Liver (tissue), 9 donors: ENCODE results near the gene FGF14. TPM values are rescaled to one million over a fixed set of nuclear protein-coding genes. Genes with fewer than 3 reads are reported as not detected.

ENCODE experiments used
- DNase-seq: peaks from one replicate; pipeline ENCODE4 v3.0.0-alpha.2; 2017; ENCODE audit warnings: low spot score
- H3K27ac ChIP-seq, 2 donors: one replicate each; pipeline ENCODE4 v1.7.0; 2013; ENCODE audit warnings: inconsistent platforms in 2 of 2, low read length in 2 of 2, control low read depth in 1 of 2, low read depth in 1 of 2, mild to moderate bottlenecking in 1 of 2
- H3K27me3 ChIP-seq, 4 donors: one replicate each; pipeline versions ENCODE4 v1.6.1 to v1.7.0; 2013; ENCODE audit warnings: low read length in 3 of 4, inconsistent platforms in 1 of 4, mild to moderate bottlenecking in 1 of 4, moderate library complexity in 1 of 4; ENCODE audit not compliant: control insufficient read depth in 4 of 4, insufficient read depth in 4 of 4
- H3K36me3 ChIP-seq, 4 donors: one replicate each; pipeline versions ENCODE4 v1.6.1 to v1.7.0; 2013; ENCODE audit warnings: low read length in 3 of 4, mild to moderate bottlenecking in 3 of 4, low read depth in 1 of 4, moderate library complexity in 1 of 4; ENCODE audit not compliant: control insufficient read depth in 4 of 4, insufficient read depth in 3 of 4
- H3K4me1 ChIP-seq, 4 donors: one replicate each; pipeline versions ENCODE4 v1.6.1 to v1.7.0; 2013; ENCODE audit warnings: low read length in 3 of 4, mild to moderate bottlenecking in 3 of 4, moderate library complexity in 1 of 4; ENCODE audit not compliant: control insufficient read depth in 4 of 4, insufficient read depth in 4 of 4
- H3K4me3 ChIP-seq, 3 donors: one replicate each; pipeline versions ENCODE4 v1.6.1 to v1.7.0; 2013; ENCODE audit warnings: low read length in 3 of 3, control low read depth in 1 of 3, low read depth in 1 of 3, mild to moderate bottlenecking in 1 of 3
- H3K9ac ChIP-seq, 2 donors: one replicate each; pipeline ENCODE4 v1.7.0; 2013; ENCODE audit warnings: low read length in 2 of 2, mild to moderate bottlenecking in 2 of 2, moderate library complexity in 2 of 2, control low read depth in 1 of 2, low read depth in 1 of 2
- H3K9me3 ChIP-seq, 4 donors: one replicate each; pipeline versions ENCODE4 v1.6.1 to v1.7.0; 2013; ENCODE audit warnings: low read length in 3 of 4; ENCODE audit not compliant: control insufficient read depth in 4 of 4
- EGR1 ChIP-seq, 2 donors: IDR thresholded peaks; 2 replicates each; pipeline ENCODE4 v1.6.1; 2016 to 2018; ENCODE audit warnings: antibody characterized with exemption in 2 of 2, low read depth in 2 of 2
- FOXA2 ChIP-seq: IDR thresholded peaks from 2 replicates; pipeline ENCODE4 v1.6.1; 2016; ENCODE audit warnings: antibody characterized with exemption
- HNF4G ChIP-seq: IDR thresholded peaks from 2 replicates; pipeline ENCODE4 v1.6.1; 2016; ENCODE audit warnings: antibody characterized with exemption
- MAX ChIP-seq: IDR thresholded peaks from 2 replicates; pipeline ENCODE4 v1.6.1; 2016; ENCODE audit warnings: antibody characterized with exemption
- REST ChIP-seq: IDR thresholded peaks from 2 replicates; pipeline ENCODE4 v1.6.1; 2016; ENCODE audit warnings: antibody characterized with exemption, mild to moderate bottlenecking
- TAF1 ChIP-seq: conservative IDR thresholded peaks from 2 replicates; pipeline ENCODE4 v1.6.1; 2016; ENCODE audit warnings: antibody characterized with exemption, mild to moderate bottlenecking
- ZBTB33 ChIP-seq: IDR thresholded peaks from 2 replicates; pipeline ENCODE4 v1.6.1; 2016; ENCODE audit warnings: antibody characterized with exemption
- WGBS: extraction: QIAGEN DNeasy Blood & Tissue Kit; methylation state at CpG from one replicate; pipeline ENCODE4 v1.1.7; 2013; 5-methylcytosine and 5-hydroxymethylcytosine counted together
- polyA plus RNA-seq, 2 donors: library from polyadenylated mRNA; stranded (reverse) in 1 of 2; unstranded in 1 of 2; fragments of 200-250 nt in 1 of 2; fragments of >200 nt in 1 of 2; fragmentation: Nextera tagmentation in 1 of 2; extraction: Ambion mirVana in 1 of 2; gene quantifications; one replicate each; pipeline versions ENCODE4 v1.2.1 to v1.2.3, GENCODE V29; 2013 to 2015
- total RNA-seq, 2 donors: library from RNA; depleted of rRNA; stranded (reverse); fragments of >200 nt; gene quantifications; one replicate each; pipeline ENCODE4 v1.2.3, GENCODE V29; 2014
- donor health status: healthy.
- donor health status: healthy.
- donor health status: healthy.
- donor health status: healthy.
- donor health status: healthy.

FGF14 gene
- total and polyA plus RNA-seq, 4 donors, result 0.05 to 3.3 (median 1.0) TPM

GRCh38 chr13:101837288-101837687 is 564.6 kb downstream of the FGF14 start:
- WGBS, result 74% methylated on average over 2 of the region's 2 CpGs
- no peaks in the 10 kb centered on the region for H3K9me3 ChIP-seq

GRCh38 chr13:101835920-101836319 is 565.9 kb downstream of the FGF14 start:
- peaks cover 0 to 3% (median 0%) of the 10 kb centered on the region in 4 donors for H3K4me1 ChIP-seq

More at GRCh38 chr13:101837288-101837687, 564.6 kb downstream of the FGF14 start:
- TF ChIP-seq REST, result no peak
- no peak for TF ChIP-seq EGR1 (IDR thresholded peaks at IDR 0.05; ENCODE audit: low read depth in 2 of 2)
- TF ChIP-seq ZBTB33, result no peak
- no peak for TF ChIP-seq HNF4G
- no peak for TF ChIP-seq TAF1
- no peak for TF ChIP-seq MAX
- Histone ChIP-seq H3K27me3 (peaks cover 0 to 2% (median 0%) of the 10 kb centered on the region in 4 donors), H3K36me3 (no peaks in the 10 kb centered on the region), H3K4me1 (peaks cover 0 to 3% (median 0%) of the 10 kb centered on the region in 4 donors), H3K4me3 (no peak overlapping the region), H3K9ac (no peak overlapping the region), H3K27ac (no peak overlapping the region)
- DNase-seq, result no peak

More at GRCh38 chr13:101835920-101836319, 565.9 kb downstream of the FGF14 start:
- H3K4me3 ChIP-seq, result no peak overlapping the region
- H3K9ac ChIP-seq, result no peak overlapping the region
- no peak for TF ChIP-seq FOXA2
- no peak for TF ChIP-seq ZBTB33
- no peaks in the 10 kb centered on the region for H3K27me3 ChIP-seq
- no peak for DNase-seq
- peaks cover 0 to 1% (median 0%) of the 10 kb centered on the region in 4 donors for H3K9me3 ChIP-seq
- H3K27ac ChIP-seq, result no peak overlapping the region
- H3K36me3 ChIP-seq, result no peaks in the 10 kb centered on the region
